H9 (cell line): Measurements from ENCODE around the gene CRABP1. TPM values are rescaled to one million over a fixed set of nuclear protein-coding genes. Genes with fewer than 3 reads are reported as not detected.

Experiments used
- DNase-seq: peaks from one replicate; pipeline ENCODE4 v3.0.0-alpha.2; 2017
- H2AFZ ChIP-seq: one replicate; pipeline ENCODE4 v1.6.1; 2013; ENCODE audit warnings: mild to moderate bottlenecking, low read length, control low read depth, moderate library complexity
- H2AK5ac ChIP-seq: 2 replicates; pipeline ENCODE4 v1.6.1; 2013; ENCODE audit warnings: low read length, control low read depth, mixed read lengths; ENCODE audit not compliant: insufficient read length
- H2BK120ac ChIP-seq: one replicate; pipeline ENCODE4 v1.6.1; 2013; ENCODE audit warnings: low read depth, mild to moderate bottlenecking, low read length, control low read depth, inconsistent platforms; ENCODE audit not compliant: poor library complexity, severe bottlenecking
- H2BK12ac ChIP-seq: 2 replicates; pipeline ENCODE4 v1.6.1; 2013; ENCODE audit warnings: low read length, control low read depth, mixed read lengths, low read depth; ENCODE audit not compliant: insufficient read length
- H2BK15ac ChIP-seq: 2 replicates; pipeline ENCODE4 v1.6.1; 2013; ENCODE audit warnings: low read depth, low read length, control low read depth
- H2BK20ac ChIP-seq: one replicate; pipeline ENCODE4 v1.6.1; 2013; ENCODE audit warnings: low read depth, mild to moderate bottlenecking, low read length, control low read depth, inconsistent platforms; ENCODE audit not compliant: poor library complexity, severe bottlenecking
- H2BK5ac ChIP-seq: 2 replicates; pipeline ENCODE4 v1.6.1; 2013; ENCODE audit warnings: low read length, control low read depth, mixed read lengths; ENCODE audit not compliant: insufficient read length
- H3K14ac ChIP-seq: 2 replicates; pipeline ENCODE4 v1.6.1; 2013; ENCODE audit warnings: low read length, control low read depth; ENCODE audit not compliant: insufficient read depth
- H3K18ac ChIP-seq: 2 replicates; pipeline ENCODE4 v1.6.1; 2013; ENCODE audit warnings: low read depth, mild to moderate bottlenecking, mixed read lengths, low read length, control low read depth; ENCODE audit not compliant: insufficient read length
- H3K23ac ChIP-seq: 2 replicates; pipeline ENCODE4 v1.6.1; 2013; ENCODE audit warnings: low read length, control low read depth, mixed read lengths, low read depth; ENCODE audit not compliant: insufficient read length
- H3K23me2 ChIP-seq: 2 replicates; pipeline ENCODE4 v1.6.1; 2013; ENCODE audit warnings: low read depth, mild to moderate bottlenecking, mixed read lengths, low read length, control low read depth; ENCODE audit not compliant: insufficient read length, poor library complexity, severe bottlenecking
- H3K27ac ChIP-seq: 2 replicates; pipeline ENCODE4 v1.5.1; 2013; ENCODE audit warnings: low read length, control low read depth, mixed read lengths, low read depth; ENCODE audit not compliant: insufficient read length
- H3K27me3 ChIP-seq: 2 replicates; pipeline ENCODE4 v1.6.1; 2013; ENCODE audit warnings: low read length, control low read depth, inconsistent platforms; ENCODE audit not compliant: insufficient read depth
- H3K4ac ChIP-seq: 2 replicates; pipeline ENCODE4 v1.6.1; 2013; ENCODE audit warnings: low read depth, mild to moderate bottlenecking, control low read depth, inconsistent platforms, low read length, moderate library complexity
- H3K4me1 ChIP-seq: 2 replicates; pipeline ENCODE4 v1.6.1; 2013; ENCODE audit warnings: low read length, control low read depth, inconsistent platforms; ENCODE audit not compliant: insufficient read depth
- H3K4me2 ChIP-seq: 2 replicates; pipeline ENCODE4 v1.6.1; 2013; ENCODE audit warnings: low read length, control low read depth, mixed read lengths; ENCODE audit not compliant: insufficient read length, insufficient read depth
- H3K56ac ChIP-seq: 2 replicates; pipeline ENCODE4 v1.6.1; 2013; ENCODE audit warnings: low read depth, mild to moderate bottlenecking, mixed read lengths, low read length, control low read depth; ENCODE audit not compliant: insufficient read length
- H3K79me1 ChIP-seq: 2 replicates; pipeline ENCODE4 v1.6.1; 2013; ENCODE audit warnings: low read depth, mild to moderate bottlenecking, moderate library complexity, low read length, control low read depth, inconsistent platforms; ENCODE audit not compliant: insufficient read depth, poor library complexity, severe bottlenecking
- H3K79me2 ChIP-seq: 2 replicates; pipeline ENCODE4 v1.6.1; 2013; ENCODE audit warnings: low read length, control low read depth, inconsistent platforms; ENCODE audit not compliant: insufficient read depth
- H3K9ac ChIP-seq: 2 replicates; pipeline ENCODE4 v1.6.1; 2013; ENCODE audit warnings: low read length, control low read depth, mixed read lengths; ENCODE audit not compliant: insufficient read length; ENCODE audit errors: extremely low read depth
- H3K9me3 ChIP-seq: one replicate; pipeline ENCODE4 v1.6.1; 2013; ENCODE audit warnings: low read depth, low read length, inconsistent platforms; ENCODE audit not compliant: control insufficient read depth
- H3T11ph ChIP-seq: one replicate; pipeline ENCODE4 v1.6.1; 2013; ENCODE audit warnings: mild to moderate bottlenecking, low read length, control low read depth, inconsistent platforms
- H4K20me1 ChIP-seq: one replicate; pipeline ENCODE4 v1.6.1; 2013; ENCODE audit not compliant: control insufficient read depth, insufficient read length, insufficient read depth
- H4K5ac ChIP-seq: 2 replicates; pipeline ENCODE4 v1.6.1; 2013; ENCODE audit warnings: low read depth, mild to moderate bottlenecking, mixed read lengths, low read length, control low read depth; ENCODE audit not compliant: insufficient read length
- H4K8ac ChIP-seq: replicated peaks from 2 replicates; pipeline ENCODE4 v1.6.1; 2013; ENCODE audit warnings: low read length, control low read depth, mixed read lengths, low read depth; ENCODE audit not compliant: insufficient read length
- H4K91ac ChIP-seq: 2 replicates; pipeline ENCODE4 v1.6.1; 2013; ENCODE audit warnings: low read depth, mild to moderate bottlenecking, moderate library complexity, mixed read lengths, low read length, control low read depth; ENCODE audit not compliant: insufficient read length
- H3K27ac Mint-ChIP-seq, 3 experiments: 2 replicates in 2 of 3; 3 replicates in 1 of 3; pipeline ENCODE4 v1.8.0; 2020 to 2021; ENCODE audit warnings: mixed read lengths in 3 of 3, mild to moderate bottlenecking in 1 of 3, moderate library complexity in 1 of 3
- H3K27me3 Mint-ChIP-seq: 2 replicates; pipeline ENCODE4 v1.8.0; 2021; ENCODE audit warnings: low read depth, mild to moderate bottlenecking, moderate library complexity, mixed read lengths
- H3K36me3 Mint-ChIP-seq, 3 experiments: 2 replicates in 2 of 3; 3 replicates in 1 of 3; pipeline ENCODE4 v1.8.0; 2020 to 2021; ENCODE audit warnings: low read depth in 3 of 3, mixed read lengths in 3 of 3; ENCODE audit not compliant: insufficient read depth in 1 of 3
- H3K4me1 Mint-ChIP-seq, 2 experiments: 2 replicates each; pipeline ENCODE4 v1.8.0; 2020; ENCODE audit warnings: mixed read lengths in 2 of 2
- H3K4me3 Mint-ChIP-seq, 2 experiments: 2 replicates in 1 of 2; 3 replicates in 1 of 2; pipeline ENCODE4 v1.8.0; 2020 to 2021; ENCODE audit warnings: mild to moderate bottlenecking in 2 of 2, mixed read lengths in 2 of 2, moderate library complexity in 1 of 2
- H3K9me3 Mint-ChIP-seq, 2 experiments: 2 replicates in 1 of 2; 3 replicates in 1 of 2; pipeline ENCODE4 v1.8.0; 2020; ENCODE audit warnings: mild to moderate bottlenecking in 2 of 2, mixed read lengths in 2 of 2, moderate library complexity in 1 of 2
- WGBS: extraction: QIAGEN DNeasy Blood & Tissue Kit; methylation state at CpG from one replicate; pipeline ENCODE4 v1.1.7; 2013; ENCODE audit warnings: missing lambda C conversion rate, low lambda C conversion rate, mixed read lengths; ENCODE audit not compliant: insufficient read length; ENCODE audit errors: extremely low coverage; 5-methylcytosine and 5-hydroxymethylcytosine counted together
- total RNA-seq: library from RNA; stranded (reverse); gene quantifications from 2 replicates; pipeline ENCODE4 v1.2.1, GENCODE V29; 2021
- TF ChIP-seq, protein P1 (sequence below): fragments of 200-600 bp; sonication (generic); conservative IDR thresholded peaks from 3 replicates; pipeline ENCODE4 v1.8.0; 2021; ENCODE audit warnings: antibody characterized with exemption, mild to moderate bottlenecking

The CRABP1 gene
- total RNA-seq, 1 experiment from 2014 or later, result 93.1 TPM

- Histone ChIP-seq H4K20me1 (no peaks in the 10 kb centered on the region), H4K91ac (no peak overlapping the region), H4K8ac (no peak overlapping the region), H3K23me2 (peaks cover 6% of the 10 kb centered on the region), H2BK12ac (no peak overlapping the region), H2AFZ (no peak overlapping the region), H3K4me2 (no peak overlapping the region), H3K79me1 (no peaks in the 10 kb centered on the region), H3K18ac (no peak overlapping the region), H3K23ac (no peak overlapping the region), H3K9me3 (no peaks in the 10 kb centered on the region), H3K27ac (no peak overlapping the region), H3K4me1 (no peaks in the 10 kb centered on the region), H3K9ac (no peak overlapping the region), H3K56ac (no peak overlapping the region), H3T11ph (no peak overlapping the region), H2AK5ac (no peak overlapping the region), H3K4ac (no peak overlapping the region), H3K14ac (no peak overlapping the region), H4K5ac (no peak overlapping the region), H3K79me2 (peaks cover 5% of the 10 kb centered on the region; the same call in 1 of the 2 replicates), H2BK120ac (no peak overlapping the region), H2BK15ac (no peak overlapping the region), H2BK5ac (no peak overlapping the region), H2BK20ac (no peak overlapping the region), H3K27me3 (no peaks in the 10 kb centered on the region)
- no peaks in the 10 kb centered on the region; a peak in 1 of 7 replicates for H3K36me3 Mint-ChIP-seq
- H3K4me3 Mint-ChIP-seq, result no peak overlapping the region
- no CpG with 5 or more reads among the region's 3 CpGs for WGBS
- H3K27ac Mint-ChIP-seq, result no peak overlapping the region
- peaks cover 18% of the 10 kb centered on the region for H3K27me3 Mint-ChIP-seq
- H3K9me3 Mint-ChIP-seq, result no peaks in the 10 kb centered on the region
- DNase-seq, result no peak
- H3K4me1 Mint-ChIP-seq, result peaks cover 8 to 20% of the 10 kb centered on the region in 2 experiments
- TF ChIP-seq, protein P1, sequence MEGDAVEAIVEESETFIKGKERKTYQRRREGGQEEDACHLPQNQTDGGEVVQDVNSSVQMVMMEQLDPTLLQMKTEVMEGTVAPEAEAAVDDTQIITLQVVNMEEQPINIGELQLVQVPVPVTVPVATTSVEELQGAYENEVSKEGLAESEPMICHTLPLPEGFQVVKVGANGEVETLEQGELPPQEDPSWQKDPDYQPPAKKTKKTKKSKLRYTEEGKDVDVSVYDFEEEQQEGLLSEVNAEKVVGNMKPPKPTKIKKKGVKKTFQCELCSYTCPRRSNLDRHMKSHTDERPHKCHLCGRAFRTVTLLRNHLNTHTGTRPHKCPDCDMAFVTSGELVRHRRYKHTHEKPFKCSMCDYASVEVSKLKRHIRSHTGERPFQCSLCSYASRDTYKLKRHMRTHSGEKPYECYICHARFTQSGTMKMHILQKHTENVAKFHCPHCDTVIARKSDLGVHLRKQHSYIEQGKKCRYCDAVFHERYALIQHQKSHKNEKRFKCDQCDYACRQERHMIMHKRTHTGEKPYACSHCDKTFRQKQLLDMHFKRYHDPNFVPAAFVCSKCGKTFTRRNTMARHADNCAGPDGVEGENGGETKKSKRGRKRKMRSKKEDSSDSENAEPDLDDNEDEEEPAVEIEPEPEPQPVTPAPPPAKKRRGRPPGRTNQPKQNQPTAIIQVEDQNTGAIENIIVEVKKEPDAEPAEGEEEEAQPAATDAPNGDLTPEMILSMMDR, result no peak
Observed at GRCh38 chr15:78301828-78302227, 38.3 kb upstream of the CRABP1 start.
